D721Med (cell line): ENCODE data around the gene NTN4.
"Not testable (repeated sequence)": the region's sequence is repeated elsewhere in the genome, so short reads cannot be mapped to it uniquely, and the experiment has no call there.

Experiments
- DNase-seq: peaks from one replicate; pipeline ENCODE4 v3.0.0; 2011; ENCODE audit warnings: low spot score; ENCODE audit not compliant: insufficient read length
- FAIRE-seq: peaks from 2 replicates; lab custom pipeline; 2011; peaks lifted over from hg19 to GRCh38; lab: Jason Lieb, UNC
- CTCF ChIP-seq: IDR thresholded peaks from 2 replicates; pipeline ENCODE4 v1.5.1; 2012; ENCODE audit warnings: mild to moderate bottlenecking, control low read depth; ENCODE audit not compliant: insufficient read depth; ENCODE audit errors: missing control alignments

Gene NTN4

GRCh38 chr12:95742586-95742985, 48.0 kb downstream of the NTN4 start:
- no peak for FAIRE-seq
- no peak for TF ChIP-seq CTCF
- DNase-seq: no peak

- FAIRE-seq (no peak), DNase-seq (no peak)
- no peak for TF ChIP-seq CTCF
Observed at GRCh38 chr12:95741635-95742034, 48.9 kb downstream of the NTN4 start.

- no peak for TF ChIP-seq CTCF
- FAIRE-seq (no peak), DNase-seq (no peak)
Observed at GRCh38 chr12:95740751-95741150, 49.8 kb downstream of the NTN4 start.

GRCh38 chr12:95739561-95740313, 50.8 kb downstream of the NTN4 start:
- no peak for TF ChIP-seq CTCF
- no peak for DNase-seq
- FAIRE-seq: no peak

GRCh38 chr12:95738024-95738611, 52.4 kb downstream of the NTN4 start:
- FAIRE-seq (no peak), DNase-seq (no peak)
- TF ChIP-seq CTCF: no peak

GRCh38 chr12:95736631-95737030, 53.9 kb downstream of the NTN4 start:
- no peak for FAIRE-seq
- no peak for TF ChIP-seq CTCF

GRCh38 chr12:95735728-95736127, 54.8 kb downstream of the NTN4 start:
- DNase-seq, FAIRE-seq: not testable (repeated sequence)

More at GRCh38 chr12:95736631-95737030, 53.9 kb downstream of the NTN4 start:
- no peak for DNase-seq
